HG02588 (cell line): ENCODE results near the gene TRIM38.
"Not testable (repeated sequence)": the region's sequence is repeated elsewhere in the genome, so short reads cannot be mapped to it uniquely, and the experiment has no call there.

Source experiments
- ATAC-seq: cut with Tn5 transposase; IDR thresholded peaks from one replicate; pipeline ENCODE4 v1.9.1; 2021; ENCODE audit warnings: mild to moderate bottlenecking, moderate library complexity; ENCODE audit not compliant: unreplicated experiment

Gene TRIM38

GRCh38 chr6:25942561-25943147 is 19.9 kb upstream of the TRIM38 start:
- no peak for ATAC-seq

- ATAC-seq = no peak
Measured at GRCh38 chr6:25943887-25944286, 18.7 kb upstream of the TRIM38 start.

- ATAC-seq = peak; percentile 88
Measured at GRCh38 chr6:25944688-25945574, 17.7 kb upstream of the TRIM38 start.

DNA sequence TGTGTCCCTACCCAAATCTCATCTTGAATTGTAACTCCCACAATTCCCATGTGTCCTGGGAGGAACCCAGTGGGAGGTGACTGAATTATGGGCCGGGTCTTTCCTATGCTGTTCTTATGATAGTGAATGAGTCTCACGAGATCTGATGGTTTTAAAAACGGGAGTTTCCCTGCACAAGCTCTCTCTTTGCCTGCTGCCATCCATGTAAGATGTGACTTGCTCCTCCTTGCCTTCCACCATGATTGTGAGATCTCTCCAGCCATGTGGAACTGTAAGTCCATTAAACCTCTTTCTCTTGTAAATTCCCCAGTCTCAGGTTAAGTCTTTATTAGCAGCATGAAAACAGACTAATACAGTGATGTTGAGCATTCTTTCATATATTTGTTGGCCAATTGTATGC is 16.9 kb upstream of the TRIM38 start:
- ATAC-seq = not testable (repeated sequence)

DNA sequence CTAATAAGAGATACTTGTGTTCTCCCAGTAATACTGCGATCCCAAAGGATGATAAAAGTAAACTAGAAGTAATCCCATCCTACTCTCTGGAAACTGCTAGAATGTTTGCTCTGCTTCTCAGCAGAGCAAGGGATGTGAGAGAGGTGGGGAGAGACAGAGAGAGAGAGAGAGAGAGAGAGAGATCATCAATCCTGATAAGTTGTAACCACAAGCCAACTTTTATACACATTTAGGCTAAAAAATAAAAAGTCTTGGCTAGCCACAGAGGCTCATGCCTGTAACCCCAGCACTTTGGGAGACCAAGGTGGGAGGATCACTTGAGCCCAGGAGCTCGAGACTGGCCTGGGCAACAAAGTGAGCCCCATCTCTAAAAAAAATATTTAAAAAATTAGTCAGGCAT is 16.0 kb upstream of the TRIM38 start:
- ATAC-seq = no peak

DNA sequence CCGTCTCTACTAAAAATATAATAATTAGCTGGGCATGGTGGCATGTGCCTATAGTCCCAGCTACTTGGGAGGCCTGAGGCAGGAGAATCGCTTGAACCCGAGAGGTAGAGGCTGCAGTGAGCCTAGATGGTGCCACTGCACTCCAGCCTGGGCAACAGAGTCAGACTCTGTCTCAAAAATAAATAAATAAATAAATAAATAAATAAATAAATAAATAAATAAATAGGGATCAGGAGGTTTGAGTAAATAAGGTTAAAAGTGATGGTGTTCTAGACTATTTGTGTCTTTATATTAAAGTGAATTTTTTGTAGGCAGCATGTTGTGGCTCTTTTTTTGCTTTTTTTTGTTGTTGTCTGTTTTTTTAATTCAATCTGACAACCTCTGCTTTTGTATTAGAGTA is 15.1 kb upstream of the TRIM38 start:
- not testable (repeated sequence) for ATAC-seq

GRCh38 chr6:25949695-25950094 is 12.9 kb upstream of the TRIM38 start:
- no peak for ATAC-seq

- ATAC-seq = no peak
Measured at GRCh38 chr6:25950297-25950696, 12.3 kb upstream of the TRIM38 start.

- no peak for ATAC-seq
Measured at GRCh38 chr6:25951296-25952032, 11.1 kb upstream of the TRIM38 start.

DNA sequence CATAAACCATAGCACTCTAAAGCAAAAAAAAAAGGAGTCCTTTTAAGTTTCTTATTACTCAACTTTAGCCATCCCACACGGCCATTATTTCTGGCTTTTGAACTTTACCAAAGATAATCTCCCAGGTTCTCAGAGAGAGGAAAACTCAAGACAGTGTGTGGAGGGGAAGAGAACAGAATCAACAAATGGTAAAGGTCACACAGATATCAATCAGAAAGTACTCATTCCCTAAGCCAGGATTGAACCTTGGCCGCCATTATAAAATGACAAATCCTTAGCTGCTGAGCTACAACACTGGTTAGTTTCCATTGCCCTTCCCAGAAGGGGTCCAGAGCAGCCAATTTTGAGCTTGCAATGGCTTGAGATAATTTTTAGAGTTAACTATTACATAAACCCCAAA is 10.1 kb upstream of the TRIM38 start:
- no peak for ATAC-seq

GRCh38 chr6:25953733-25954132 is 8.9 kb upstream of the TRIM38 start:
- ATAC-seq = no peak

GRCh38 chr6:25954756-25955155 is 7.8 kb upstream of the TRIM38 start:
- no peak for ATAC-seq

DNA sequence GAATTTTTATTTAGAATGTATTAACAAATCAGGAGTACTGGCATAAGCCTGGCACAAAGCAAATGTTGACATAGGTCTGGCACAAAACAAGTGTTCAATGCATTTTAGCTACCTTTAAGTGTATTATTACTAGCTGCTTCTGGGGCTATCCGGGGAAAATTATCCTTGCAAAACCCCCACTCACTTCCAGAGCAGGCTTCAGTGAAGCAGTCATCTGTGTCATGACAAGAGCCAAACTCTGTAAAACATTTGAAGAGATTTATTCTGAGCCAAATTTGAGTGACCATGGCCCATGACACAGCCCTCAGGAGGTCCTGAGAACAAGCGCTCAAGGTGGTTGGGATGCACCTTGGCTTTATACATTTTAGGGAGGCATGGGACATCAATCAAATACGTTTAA is 6.4 kb upstream of the TRIM38 start:
- no peak for ATAC-seq

DNA sequence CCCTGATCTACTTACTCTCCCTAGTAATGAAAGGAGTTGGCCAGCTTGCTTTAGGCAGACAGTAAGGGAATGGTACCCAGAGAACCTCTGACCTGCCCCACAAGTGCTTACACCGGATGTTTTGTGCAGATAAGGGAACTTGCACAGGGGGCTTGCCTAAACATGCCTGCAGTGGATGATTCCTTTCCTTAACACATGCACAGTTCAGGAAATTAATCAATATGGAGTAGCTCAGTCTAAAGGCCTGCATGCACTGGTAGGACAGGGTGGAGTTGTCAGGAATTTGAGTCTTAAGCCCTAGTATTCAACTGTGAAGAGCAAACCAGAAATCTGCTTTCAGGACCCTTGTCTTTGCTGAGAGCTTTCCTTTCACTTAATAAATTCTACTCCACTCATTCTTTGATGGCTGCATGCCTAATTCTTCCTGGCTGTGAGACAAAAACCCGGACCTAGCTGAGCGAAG is 3.9 kb upstream of the TRIM38 start:
- no peak for ATAC-seq

GRCh38 chr6:25959890-25960536 is 2.6 kb upstream of the TRIM38 start:
- ATAC-seq = no peak

DNA sequence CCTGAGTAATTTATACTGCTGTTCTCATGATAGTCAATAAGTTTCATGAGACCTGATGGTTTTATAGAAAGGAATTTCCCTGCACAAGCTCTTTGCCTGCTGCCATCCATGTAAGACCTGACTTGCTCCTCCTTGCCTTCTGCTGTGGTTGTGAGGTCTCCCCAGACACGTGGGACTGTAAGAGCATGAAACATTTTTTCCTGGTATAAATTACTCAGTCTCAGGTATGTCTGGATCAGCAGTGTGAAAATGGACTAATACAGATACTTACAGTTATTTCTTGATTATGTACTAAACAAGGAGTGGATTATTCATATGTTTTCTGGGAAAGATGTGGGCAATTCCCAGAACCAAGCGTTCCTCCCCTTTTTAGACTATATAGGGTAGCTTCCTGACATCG is 1.9 kb upstream of the TRIM38 start:
- ATAC-seq = no peak

DNA sequence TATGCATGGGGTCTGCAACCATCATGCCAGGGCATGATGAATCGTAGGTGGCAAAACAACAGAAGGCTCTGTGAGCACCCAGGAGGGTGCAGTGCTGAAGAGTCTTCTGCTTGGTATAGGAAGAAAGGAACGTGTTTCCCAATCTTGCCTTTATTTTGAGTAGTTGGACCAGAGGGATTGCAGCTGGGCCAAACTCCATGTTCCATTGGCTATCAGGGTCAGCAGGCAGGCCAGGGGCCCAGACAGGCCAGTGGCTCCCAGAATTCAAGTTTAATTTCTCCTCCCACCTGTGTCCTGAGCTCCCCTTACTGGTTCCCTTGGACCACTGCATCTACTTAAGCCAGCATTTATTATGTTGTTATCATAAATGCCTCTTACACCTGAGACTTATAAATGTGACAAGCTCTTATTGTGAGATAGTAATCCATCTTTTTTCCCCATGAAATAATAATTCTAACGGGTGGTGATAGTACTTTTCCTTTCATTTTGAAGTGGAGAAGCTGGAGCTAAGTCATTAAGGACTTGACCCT is 918 bp upstream of the TRIM38 start:
- ATAC-seq = no peak

GRCh38 chr6:25963426-25964123 is 973 bp downstream of the TRIM38 start:
- no peak for ATAC-seq

- no peak for ATAC-seq
Measured at GRCh38 chr6:25965058-25965457, 2.5 kb downstream of the TRIM38 start.

DNA sequence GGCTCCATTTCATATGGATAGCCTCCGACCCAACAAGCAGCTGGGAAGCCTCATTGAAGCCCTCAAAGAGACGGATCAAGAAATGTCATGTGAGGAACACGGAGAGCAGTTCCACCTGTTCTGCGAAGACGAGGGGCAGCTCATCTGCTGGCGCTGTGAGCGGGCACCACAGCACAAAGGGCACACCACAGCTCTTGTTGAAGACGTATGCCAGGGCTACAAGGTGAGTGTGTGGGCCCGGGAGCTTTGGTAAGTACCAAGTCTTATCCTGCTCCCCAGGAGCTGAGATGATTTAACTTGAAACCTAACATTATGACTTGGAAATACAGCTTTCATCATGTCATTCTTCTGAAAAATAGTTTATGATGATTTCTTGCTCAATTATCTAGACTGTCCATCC is 4.1 kb downstream of the TRIM38 start:
- no peak for ATAC-seq
